Stimulated activated CD8-positive, alpha-beta memory T cell treated with anti-CD3 and anti-CD28 coated beads, Interleukin-7, amount 100 ng/mL, for 24 hours (primary cell): Measurements from ENCODE around the gene PLA1A.
"Not testable (repeated sequence)": the region's sequence is repeated elsewhere in the genome, so short reads cannot be mapped to it uniquely, and the experiment has no call there.

Experiments
- DNase-seq: peaks from one replicate; pipeline ENCODE4 v3.0.0-alpha.2; 2020; ENCODE audit warnings: low read depth

PLA1A gene

DNA sequence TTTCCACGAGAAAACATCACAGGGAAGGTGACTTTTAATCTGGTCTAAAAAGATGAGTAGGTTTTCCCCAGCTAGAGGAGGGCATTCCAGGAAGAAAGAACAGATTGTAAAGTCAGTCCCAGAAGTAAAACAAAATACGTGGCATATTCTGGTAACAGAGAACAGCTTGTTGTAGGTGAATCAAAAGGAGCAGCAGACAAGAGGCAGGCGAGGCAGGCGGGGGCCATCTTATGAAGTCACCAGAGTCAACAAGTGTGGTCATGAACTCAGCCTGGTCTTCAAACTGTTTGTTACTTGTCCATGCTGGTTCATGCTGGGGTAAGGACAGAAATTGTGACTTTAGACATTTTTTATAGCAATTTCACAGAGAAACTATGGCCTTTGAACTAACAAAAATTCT, 66.7 kb downstream of the PLA1A start:
- no peak for DNase-seq

DNA sequence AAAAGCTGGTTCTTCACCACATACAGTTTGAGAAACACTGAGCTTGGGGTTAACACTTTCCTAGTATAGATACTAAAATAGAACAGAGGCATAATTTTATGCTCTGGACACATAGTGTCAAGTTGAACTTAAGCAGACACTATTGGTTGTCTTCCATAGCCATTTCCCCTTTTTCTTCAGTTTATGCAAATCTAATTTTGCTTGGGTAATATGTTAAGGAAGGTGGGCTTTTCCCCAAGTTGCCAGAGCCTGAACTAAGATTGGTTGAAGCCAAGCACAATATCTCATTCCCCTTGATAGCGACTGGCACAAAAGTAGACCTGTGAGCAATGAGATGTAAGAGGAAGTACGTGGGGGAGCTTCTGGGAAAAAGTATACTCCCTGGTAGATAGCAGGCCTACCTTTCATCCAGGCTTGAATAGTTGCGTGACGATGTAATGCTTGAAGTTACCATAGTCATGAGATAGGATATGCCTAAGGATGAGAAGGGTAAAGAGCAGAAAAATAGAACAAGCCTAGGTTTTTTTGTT, 67.2 kb downstream of the PLA1A start:
- no peak for DNase-seq

- DNase-seq, result no peak
These were observed 68.4 kb downstream of the PLA1A start for GRCh38 chr3:119665954-119666559.

GRCh38 chr3:119669906-119670570, 72.4 kb downstream of the PLA1A start:
- DNase-seq, result no peak

- DNase-seq, result no peak
These were observed 75.1 kb downstream of the PLA1A start for GRCh38 chr3:119672776-119673175.

DNA sequence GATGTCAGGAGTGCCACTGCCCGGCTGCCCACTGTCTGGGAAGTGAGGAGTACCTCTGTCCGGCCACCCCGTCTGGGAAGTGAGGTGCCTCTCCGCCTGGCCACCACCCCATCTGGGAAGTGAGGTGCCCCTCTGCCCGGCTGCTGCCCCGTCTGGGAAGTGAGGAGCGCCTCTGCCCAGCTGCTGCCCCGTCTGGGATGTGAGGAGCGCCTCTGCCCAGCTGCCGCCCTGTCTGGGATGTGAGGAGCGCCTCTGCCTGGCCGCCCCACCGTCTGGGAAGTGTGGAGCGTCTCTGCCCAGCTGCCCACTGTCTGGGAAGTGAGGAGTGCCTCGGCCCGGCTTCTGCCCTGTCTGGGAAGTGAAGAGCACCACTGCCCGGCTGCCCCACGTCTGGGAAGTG, 76.2 kb downstream of the PLA1A start:
- DNase-seq, result no peak

GRCh38 chr3:119675188-119675874, 77.6 kb downstream of the PLA1A start:
- DNase-seq, result no peak

DNA sequence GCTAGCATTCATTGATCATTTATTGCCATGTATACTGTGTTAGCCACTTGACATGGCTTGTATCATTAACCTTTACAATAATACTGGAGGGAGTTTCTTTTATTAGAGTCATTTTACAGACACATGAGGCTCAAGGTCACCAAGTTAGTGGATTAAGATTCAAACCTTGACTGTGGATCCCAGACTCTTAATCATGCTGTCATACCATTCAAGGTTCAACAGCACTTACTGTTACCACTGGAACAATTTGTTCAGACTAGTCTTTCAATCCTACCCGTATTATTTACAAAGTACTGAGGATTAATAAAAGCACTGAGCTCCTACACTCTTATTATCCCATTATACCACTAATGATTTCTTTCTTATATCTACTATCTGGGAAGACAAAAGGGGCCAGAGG, 78.3 kb downstream of the PLA1A start:
- DNase-seq, result no peak

DNA sequence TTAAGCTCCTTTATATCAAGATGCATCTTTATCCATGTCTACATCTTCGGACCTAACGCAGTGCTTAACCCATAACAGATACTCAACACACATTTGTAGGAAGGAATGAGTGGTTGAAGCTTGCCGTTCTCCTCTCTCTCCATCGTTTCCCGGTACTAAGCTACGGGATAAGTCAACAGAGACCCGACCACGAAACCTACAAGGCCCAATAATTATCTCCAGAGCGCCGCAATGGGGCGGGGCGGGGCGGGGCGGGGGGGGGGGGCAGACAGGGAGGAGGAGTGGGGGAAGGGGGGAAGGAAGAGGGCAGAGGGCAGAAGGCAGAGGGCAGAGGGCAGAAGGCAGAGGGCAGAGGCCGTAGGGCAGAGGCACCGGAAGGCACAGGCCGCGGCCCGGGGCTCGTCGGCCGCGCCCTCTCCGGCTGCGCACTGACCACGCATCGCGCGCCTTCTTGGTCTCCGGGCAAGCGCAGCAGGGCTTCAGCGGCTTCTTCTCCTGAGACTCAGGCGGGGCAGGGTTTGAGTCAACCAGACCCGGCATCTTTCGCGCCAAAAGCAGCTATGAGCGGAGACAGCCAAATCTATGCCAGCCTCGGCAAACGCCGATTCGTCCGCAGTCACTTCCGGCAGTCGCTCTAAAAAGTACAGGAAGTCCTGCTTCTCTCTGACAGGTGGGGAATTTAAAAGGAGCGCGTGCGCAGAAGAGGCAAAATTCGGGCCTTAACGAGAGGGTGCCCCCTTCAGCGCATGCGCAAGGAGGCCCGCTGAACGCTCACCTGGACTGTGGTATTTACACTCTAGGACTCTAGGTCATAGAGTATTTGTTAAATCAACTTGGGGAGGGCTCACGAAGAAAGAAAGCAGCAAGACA, 79.3 kb downstream of the PLA1A start, which contains the start of gene COX17:
Gene COX17, minus strand, starts transcription at position 636 of the 870 bp plus-strand sequence. Its CDS starts 96 bp downstream, at position 540.
- peak; percentile 88 for DNase-seq

- no peak for DNase-seq
These were observed 79.9 kb downstream of the PLA1A start for GRCh38 chr3:119677641-119677934.

DNA sequence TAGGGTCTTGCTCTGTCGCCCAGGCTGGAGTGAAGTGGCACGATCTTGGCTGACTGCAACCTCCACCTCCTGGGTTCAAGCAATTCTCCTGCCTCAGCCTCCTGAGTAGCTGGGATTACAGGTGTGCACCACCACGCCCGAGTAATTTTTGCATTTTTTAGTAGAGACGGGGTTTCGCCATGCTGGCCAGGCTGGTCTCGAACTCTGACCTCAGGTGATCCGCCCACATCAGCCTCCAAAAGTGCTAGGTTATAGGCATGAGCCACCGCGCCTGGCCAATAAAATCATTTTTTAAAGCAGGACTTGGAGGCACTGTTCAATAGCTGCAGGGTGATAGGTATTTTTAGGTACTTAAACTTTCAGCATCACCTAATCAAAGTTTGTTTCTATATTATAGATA, 80.5 kb downstream of the PLA1A start:
- not testable (repeated sequence) for DNase-seq
